Measurements from ENCODE around the gene CLDN1. TPM values are rescaled to one million over a fixed set of nuclear protein-coding genes. Genes with fewer than 3 reads are reported as not detected.
"Not testable (repeated sequence)": the region's sequence is repeated elsewhere in the genome, so short reads cannot be mapped to it uniquely, and the experiment has no call there.

CLDN1 gene
- total RNA-seq, 2 experiments from 2014 or later, result 0.08 to 0.10 TPM

DNA sequence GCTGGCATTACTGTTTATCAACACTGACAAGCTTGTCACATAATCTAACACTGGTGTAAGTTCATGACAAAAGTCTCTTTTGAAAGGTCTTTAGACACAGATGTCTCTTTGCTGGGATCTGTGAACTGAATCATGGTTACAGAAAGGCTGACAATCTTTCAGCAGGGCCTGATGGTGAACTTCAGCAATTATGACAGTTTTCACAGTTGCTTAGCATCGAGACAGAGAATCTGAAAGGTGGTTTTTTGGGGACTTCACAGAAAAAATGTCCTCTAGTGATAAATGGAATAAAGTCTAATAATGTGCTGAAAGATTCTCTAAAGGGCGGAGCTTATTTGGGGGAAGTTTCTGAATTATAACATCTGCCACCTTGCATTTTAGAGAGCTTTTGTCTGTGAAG lies 32.3 kb downstream of the CLDN1 start:
- no peaks in the 10 kb centered on the region for H3K36me3 Mint-ChIP-seq
- no peak for DNase-seq
- no peak overlapping the region for H3K4me3 Mint-ChIP-seq
- H3K27ac Mint-ChIP-seq, result no peak overlapping the region
- H3K9me3 Mint-ChIP-seq, result peaks cover 27% of the 10 kb centered on the region
- peaks cover 8% of the 10 kb centered on the region for H3K27me3 Mint-ChIP-seq
- no peaks in the 10 kb centered on the region for H3K4me1 Mint-ChIP-seq

DNA sequence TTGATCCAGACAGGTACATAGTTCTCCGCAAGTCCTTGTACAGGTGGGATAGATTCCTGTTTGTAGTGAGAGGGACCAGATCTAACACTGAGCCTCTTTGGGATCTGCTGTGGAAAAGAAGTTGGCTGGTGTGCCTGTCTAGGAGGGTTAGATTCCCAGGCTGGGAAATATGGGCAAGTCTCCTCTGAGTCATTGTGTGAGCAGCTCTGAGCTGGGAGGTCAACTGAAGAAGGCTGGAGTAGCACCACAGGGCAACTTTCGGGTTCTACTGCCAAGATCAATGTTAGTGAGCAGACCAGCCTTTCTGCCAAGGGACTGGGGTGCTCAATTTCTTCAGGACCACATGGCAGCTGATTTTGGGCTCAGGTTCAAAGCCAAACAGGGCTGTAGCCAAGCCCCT lies 33.4 kb downstream of the CLDN1 start:
- Mint-ChIP-seq H3K27me3 (peaks cover 5% of the 10 kb centered on the region), H3K4me3 (no peak overlapping the region), H3K36me3 (no peaks in the 10 kb centered on the region), H3K9me3 (peaks cover 29% of the 10 kb centered on the region), H3K4me1 (no peaks in the 10 kb centered on the region), H3K27ac (no peak overlapping the region)
- DNase-seq, result no peak

DNA sequence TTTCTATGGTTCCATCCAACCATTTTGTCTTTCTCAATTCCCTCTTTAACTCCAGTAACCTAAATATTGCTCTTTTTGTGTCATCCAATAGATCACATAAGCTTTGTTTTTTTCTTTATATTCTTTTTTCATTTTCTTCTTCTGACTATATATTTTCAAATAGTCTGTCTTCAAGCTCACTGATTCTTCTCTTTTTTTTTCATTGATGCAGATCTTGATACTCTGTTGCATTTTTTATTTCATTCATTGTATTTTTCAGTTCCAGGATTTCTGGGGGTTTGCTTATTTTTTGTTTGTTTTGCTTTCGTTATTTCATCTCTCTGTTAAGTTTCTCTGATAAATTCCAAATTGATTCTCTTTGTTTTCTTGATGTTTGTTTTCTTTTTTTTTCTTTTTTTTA lies 36.2 kb downstream of the CLDN1 start:
- DNase-seq, result no peak
- peaks cover 20% of the 10 kb centered on the region for H3K9me3 Mint-ChIP-seq

DNA sequence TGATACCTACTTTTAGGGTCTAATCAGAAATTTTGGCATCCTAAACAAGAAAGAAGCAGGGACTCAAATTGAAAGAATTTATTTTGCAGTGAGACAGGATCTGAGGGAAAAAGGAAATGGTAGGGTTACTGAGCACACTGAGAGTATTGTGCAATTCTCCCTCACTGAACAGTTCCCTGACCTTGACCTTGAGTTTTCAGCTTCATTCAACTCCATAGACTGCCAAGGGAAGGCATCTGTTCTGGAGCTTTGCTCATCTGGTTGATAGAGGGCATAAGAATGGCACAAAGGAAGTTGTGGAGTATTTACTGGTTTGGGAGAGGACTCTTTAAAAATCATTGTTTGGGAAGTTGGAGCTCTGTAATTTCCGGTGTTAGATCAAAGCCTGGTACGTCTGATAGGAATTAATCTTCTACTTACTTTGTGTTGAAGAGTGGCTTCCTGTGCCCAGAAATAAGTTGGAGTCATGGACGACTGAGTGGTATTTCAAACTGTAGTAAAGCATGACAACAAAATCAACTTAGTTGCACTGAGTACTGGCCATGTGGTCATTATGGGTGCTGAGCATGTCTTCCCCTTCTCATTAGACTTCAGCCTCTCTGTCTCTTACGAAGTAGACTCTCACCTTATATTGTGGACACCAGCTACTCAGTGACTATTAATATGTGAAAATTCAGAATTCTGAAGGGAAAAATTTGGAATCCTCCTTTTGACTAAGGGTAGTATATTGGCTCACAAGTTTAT lies 40.8 kb downstream of the CLDN1 start:
- H3K27ac Mint-ChIP-seq, result no peak overlapping the region
- no peak for DNase-seq
- no peaks in the 10 kb centered on the region for H3K27me3 Mint-ChIP-seq
- no peak overlapping the region for H3K4me3 Mint-ChIP-seq
- H3K9me3 Mint-ChIP-seq, result peaks cover 8% of the 10 kb centered on the region
- H3K36me3 Mint-ChIP-seq, result no peaks in the 10 kb centered on the region
- no peaks in the 10 kb centered on the region for H3K4me1 Mint-ChIP-seq

More for the DNA sequence above, 36.2 kb downstream of the CLDN1 start:
- Mint-ChIP-seq H3K4me1 (no peaks in the 10 kb centered on the region), H3K27me3 (no peaks in the 10 kb centered on the region), H3K4me3 (no peak overlapping the region), H3K27ac (no peak overlapping the region), H3K36me3 (no peaks in the 10 kb centered on the region)

DNA sequence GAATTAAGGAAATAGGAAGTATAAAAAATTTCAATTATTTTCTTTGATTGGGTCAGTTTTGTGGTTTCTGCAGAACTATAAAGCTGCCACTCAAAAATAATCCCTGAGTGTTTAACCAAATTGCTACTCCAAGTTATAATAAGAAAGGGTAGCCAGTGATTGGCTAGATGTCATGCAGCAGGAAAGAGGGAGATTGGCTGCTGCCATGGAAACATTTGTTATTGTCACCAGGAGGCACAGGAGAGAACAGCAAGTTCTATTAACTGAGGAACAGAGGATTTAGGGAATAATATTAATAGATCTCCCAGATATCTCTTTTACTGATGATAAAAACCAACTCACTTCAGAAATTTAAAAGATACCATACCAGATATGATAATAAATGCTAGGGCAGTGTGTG lies 42.6 kb downstream of the CLDN1 start:
- Mint-ChIP-seq H3K4me3 (no peak overlapping the region), H3K27ac (no peak overlapping the region), H3K27me3 (peaks cover 5% of the 10 kb centered on the region), H3K4me1 (no peaks in the 10 kb centered on the region), H3K36me3 (no peaks in the 10 kb centered on the region), H3K9me3 (peaks cover 2% of the 10 kb centered on the region)
- no peak for DNase-seq

DNA sequence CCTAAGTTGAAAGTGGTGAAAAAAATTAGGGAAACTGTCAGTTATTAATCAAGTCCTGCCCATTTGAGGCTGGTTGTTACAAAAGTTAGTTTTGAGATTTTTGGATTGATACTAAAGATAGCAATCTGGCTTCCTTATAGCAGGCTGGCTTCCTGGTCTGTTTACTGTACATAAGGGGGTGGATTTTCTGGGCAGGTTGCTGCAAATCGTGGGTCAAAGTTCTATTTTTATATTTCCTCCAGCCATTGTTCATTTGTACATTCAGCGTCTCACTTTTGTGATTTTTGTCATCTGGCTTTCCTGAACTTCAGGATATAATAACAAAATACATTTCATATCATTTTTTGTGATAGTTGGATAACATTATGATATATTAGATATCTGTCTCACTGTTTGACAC lies 49.5 kb downstream of the CLDN1 start:
- no peaks in the 10 kb centered on the region for H3K36me3 Mint-ChIP-seq
- H3K27me3 Mint-ChIP-seq, result peaks cover 12% of the 10 kb centered on the region
- H3K27ac Mint-ChIP-seq, result no peak overlapping the region
- no peaks in the 10 kb centered on the region for H3K9me3 Mint-ChIP-seq
- DNase-seq, result no peak
- no peaks in the 10 kb centered on the region for H3K4me1 Mint-ChIP-seq
- no peak overlapping the region for H3K4me3 Mint-ChIP-seq

DNA sequence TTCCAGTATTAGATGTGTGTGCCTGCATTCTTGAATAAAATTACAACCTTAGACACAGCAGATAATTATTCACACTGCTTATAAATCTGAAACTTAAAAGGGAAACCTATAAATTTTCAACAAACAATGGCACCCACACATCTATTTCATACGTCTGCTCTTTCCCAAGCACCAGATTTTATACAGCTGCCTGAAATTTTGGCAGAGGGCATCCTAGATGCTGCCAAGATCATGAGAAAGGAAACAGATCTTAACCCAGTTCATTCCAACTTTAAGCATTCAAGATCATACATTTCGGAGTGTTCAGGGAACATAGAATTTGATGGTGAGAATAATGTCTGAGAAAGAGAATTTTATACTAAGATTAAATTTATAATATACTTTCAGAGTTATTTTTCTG lies 53.1 kb downstream of the CLDN1 start:
- DNase-seq, result no peak
- Mint-ChIP-seq H3K4me3 (no peak overlapping the region), H3K36me3 (no peaks in the 10 kb centered on the region), H3K27ac (no peak overlapping the region), H3K4me1 (no peaks in the 10 kb centered on the region), H3K27me3 (peaks cover 13% of the 10 kb centered on the region), H3K9me3 (no peaks in the 10 kb centered on the region)

DNA sequence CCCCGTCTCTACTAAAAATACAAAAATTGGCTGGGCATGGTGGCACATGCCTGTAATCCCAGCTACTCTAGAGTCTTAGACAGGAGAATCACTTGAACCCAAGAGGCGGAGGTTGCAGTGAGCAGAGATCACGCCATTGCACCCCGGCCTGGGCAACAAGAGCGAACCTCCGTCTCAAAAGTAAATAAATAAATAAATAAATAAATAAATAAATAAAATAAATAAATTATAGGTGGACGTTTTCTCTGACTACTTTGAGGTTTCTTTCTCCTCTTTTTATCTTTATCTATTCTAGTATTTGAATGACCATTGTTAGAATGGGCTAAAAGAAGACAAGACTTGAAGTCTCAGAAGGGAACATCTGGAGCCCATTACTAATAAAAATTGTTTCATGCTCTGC lies 54.8 kb downstream of the CLDN1 start:
- H3K36me3 Mint-ChIP-seq, H3K4me3 Mint-ChIP-seq, H3K9me3 Mint-ChIP-seq, H3K4me1 Mint-ChIP-seq, H3K27ac Mint-ChIP-seq, DNase-seq: not testable (repeated sequence)
- H3K27me3 Mint-ChIP-seq, result peaks cover 13% of the 10 kb centered on the region

DNA sequence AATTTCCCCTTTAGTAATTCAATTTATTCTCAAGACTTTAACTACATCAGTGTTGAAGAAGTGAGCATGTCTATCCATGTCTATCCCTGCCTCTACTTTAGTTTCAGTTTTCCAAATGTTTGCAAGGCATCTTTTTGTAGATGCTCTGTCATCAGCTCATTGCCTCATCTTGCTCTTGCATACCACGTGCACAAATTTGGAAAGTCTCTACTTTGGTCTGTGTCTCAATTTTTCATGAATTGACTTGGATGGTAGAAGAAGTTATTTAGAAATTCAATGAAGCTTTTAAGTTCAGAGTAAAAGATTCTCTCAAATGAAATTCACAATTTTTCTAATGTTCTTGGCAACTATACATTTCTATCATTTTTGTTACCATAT lies 55.3 kb downstream of the CLDN1 start:
- H3K4me3 Mint-ChIP-seq, result no peak overlapping the region
- no peaks in the 10 kb centered on the region for H3K9me3 Mint-ChIP-seq
- H3K27ac Mint-ChIP-seq, result no peak overlapping the region
- no peak for DNase-seq
- no peaks in the 10 kb centered on the region for H3K4me1 Mint-ChIP-seq
- H3K27me3 Mint-ChIP-seq, result peaks cover 13% of the 10 kb centered on the region
- no peaks in the 10 kb centered on the region for H3K36me3 Mint-ChIP-seq

DNA sequence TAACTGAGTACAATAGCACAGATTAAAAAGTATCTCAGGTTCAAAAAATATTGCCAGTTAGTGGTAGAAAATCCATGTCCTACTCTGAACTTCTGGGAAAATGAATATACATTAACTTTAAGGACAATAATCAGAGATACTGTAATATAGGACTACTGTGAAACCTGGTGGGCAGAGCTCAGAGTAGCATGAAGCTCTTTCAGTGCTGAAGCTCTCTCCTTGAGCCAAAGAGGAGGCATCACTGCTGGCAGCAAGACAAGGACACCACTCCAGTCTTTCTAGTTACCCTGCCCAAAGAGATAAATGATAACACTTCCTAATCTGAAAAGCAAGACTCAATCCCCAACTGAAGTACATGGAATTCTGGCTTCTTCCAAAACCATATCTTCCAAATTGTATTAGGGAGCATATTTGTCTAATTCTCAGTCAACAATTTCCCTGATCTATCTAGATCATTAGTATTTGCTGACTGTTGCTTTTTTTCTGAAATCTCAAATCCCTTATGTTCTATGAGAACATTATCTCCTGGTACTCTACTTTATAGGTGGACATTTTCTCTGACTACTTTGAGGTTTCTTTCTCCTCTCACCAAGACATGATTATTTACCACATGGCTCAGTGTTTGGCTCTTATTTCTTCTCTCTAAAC lies 55.9 kb downstream of the CLDN1 start:
- Mint-ChIP-seq H3K9me3 (no peaks in the 10 kb centered on the region), H3K36me3 (no peaks in the 10 kb centered on the region)

DNA sequence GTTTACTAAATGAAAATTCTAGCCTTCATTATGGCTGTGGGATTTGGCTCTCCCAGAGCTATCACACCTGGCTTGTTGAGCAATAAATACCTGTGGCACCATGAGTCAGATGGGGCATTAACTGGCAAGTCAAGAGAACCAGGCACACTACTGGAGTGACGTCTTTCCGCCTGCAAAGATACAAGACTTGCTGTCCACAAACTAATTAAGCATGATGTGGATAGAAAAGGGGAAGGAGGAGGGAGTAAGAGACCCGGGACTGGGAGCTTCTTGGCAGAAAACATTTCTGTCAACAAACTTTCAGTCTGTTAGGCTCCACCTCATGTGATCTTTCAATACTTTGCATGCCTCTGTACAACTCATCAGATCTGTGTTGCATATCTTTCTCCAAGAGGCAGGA lies 56.5 kb downstream of the CLDN1 start:
- H3K9me3 Mint-ChIP-seq, result no peaks in the 10 kb centered on the region
- H3K27me3 Mint-ChIP-seq, result peaks cover 12% of the 10 kb centered on the region
- no peak for DNase-seq
- H3K4me3 Mint-ChIP-seq, result no peak overlapping the region
- no peaks in the 10 kb centered on the region for H3K4me1 Mint-ChIP-seq
- no peaks in the 10 kb centered on the region for H3K36me3 Mint-ChIP-seq
- no peak overlapping the region for H3K27ac Mint-ChIP-seq

More for the DNA sequence above, 55.9 kb downstream of the CLDN1 start:
- Mint-ChIP-seq H3K4me3 (no peak overlapping the region), H3K27ac (no peak overlapping the region), H3K27me3 (peaks cover 13% of the 10 kb centered on the region), H3K4me1 (no peaks in the 10 kb centered on the region)
- DNase-seq, result no peak

DNA sequence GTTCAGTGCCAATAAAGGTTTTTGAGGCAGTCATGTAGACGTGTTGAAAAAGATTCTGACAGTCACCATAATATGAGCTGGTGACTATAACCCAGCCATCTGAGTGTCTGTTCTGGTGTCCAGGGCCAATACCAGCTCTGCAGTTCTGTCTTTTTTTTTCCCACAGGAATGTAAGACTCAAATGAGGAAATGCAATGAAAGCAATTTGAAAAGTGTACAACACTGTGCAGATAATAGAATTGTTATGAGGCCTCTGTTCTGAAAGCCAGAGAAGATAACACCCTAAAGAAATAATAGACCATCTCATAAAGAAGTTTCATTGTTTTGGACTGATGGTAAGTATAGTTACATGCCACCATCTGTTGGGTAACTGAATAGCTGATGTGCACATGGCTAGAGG lies 57.1 kb downstream of the CLDN1 start:
- H3K4me1 Mint-ChIP-seq, result no peaks in the 10 kb centered on the region
- no peak overlapping the region for H3K27ac Mint-ChIP-seq
- no peaks in the 10 kb centered on the region for H3K9me3 Mint-ChIP-seq
- no peak overlapping the region for H3K4me3 Mint-ChIP-seq
- peaks cover 10% of the 10 kb centered on the region for H3K27me3 Mint-ChIP-seq
- no peak for DNase-seq
- no peaks in the 10 kb centered on the region for H3K36me3 Mint-ChIP-seq

DNA sequence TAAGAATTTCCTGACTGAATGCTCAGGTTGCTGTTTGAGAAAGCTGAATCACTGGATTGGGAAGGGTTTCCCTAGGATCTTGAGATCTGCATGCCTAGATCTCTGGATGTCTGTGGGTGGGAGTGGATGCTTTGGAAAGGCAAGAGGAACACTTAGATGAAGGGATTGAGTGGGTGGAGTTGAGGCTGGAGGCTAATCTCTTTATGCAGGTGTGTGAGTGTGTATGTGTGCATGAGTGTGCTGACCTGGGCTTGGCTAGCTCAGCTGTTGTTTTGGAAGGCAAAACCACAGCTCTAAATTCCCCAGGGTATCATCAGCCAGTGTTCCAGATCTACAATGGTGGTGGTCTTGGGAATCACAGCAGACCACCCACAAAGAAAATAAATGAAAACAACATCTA lies 60.5 kb downstream of the CLDN1 start:
- Mint-ChIP-seq H3K27ac (no peak overlapping the region), H3K36me3 (no peaks in the 10 kb centered on the region), H3K27me3 (peaks cover 3% of the 10 kb centered on the region), H3K4me3 (no peak overlapping the region), H3K9me3 (no peaks in the 10 kb centered on the region), H3K4me1 (no peaks in the 10 kb centered on the region)
- no peak for DNase-seq

DNA sequence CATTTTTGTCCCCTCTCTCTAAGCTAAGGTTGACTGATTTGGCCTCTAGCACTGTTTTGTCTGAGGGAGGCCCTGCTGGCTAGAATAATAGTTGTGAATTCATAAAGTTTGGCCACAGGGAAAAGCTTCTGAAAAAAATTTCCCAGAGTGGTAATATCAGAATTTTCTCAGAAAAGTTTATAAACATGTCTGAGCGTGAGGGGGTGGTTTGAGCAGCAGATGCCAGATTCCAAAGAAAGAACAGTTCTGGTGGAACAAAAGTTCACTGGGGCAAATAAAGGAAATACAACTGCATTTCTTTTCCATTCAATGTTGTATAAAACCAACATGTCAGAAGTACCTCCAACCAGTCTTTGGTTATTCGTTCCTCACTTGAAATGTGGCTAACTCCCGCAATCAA lies 61.2 kb downstream of the CLDN1 start:
- Mint-ChIP-seq H3K36me3 (no peaks in the 10 kb centered on the region), H3K4me3 (no peak overlapping the region), H3K4me1 (no peaks in the 10 kb centered on the region), H3K9me3 (no peaks in the 10 kb centered on the region), H3K27ac (no peak overlapping the region), H3K27me3 (no peaks in the 10 kb centered on the region)
- no peak for DNase-seq

DNA sequence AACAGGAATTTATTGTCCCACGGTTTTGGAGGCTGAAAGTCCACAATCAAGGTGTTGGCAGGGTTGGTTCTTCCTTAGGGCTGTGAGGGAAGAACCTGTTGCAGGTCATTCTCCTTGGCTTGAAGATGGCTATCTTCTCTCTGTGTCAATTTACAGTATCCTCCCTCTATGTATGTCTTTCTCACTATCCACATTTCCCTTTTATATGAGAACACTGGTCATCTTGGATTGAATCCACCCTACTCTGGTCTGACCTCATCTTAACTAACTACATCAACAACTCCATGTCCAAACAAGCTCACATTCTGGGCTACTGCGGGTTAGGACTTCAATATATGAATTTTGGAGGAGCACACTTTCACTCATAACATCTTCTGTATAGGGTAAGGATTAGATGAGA lies 61.9 kb downstream of the CLDN1 start:
- Mint-ChIP-seq H3K27me3 (no peaks in the 10 kb centered on the region), H3K4me3 (no peak overlapping the region), H3K36me3 (no peaks in the 10 kb centered on the region), H3K27ac (no peak overlapping the region), H3K9me3 (no peaks in the 10 kb centered on the region), H3K4me1 (no peaks in the 10 kb centered on the region)
- DNase-seq, result no peak

DNA sequence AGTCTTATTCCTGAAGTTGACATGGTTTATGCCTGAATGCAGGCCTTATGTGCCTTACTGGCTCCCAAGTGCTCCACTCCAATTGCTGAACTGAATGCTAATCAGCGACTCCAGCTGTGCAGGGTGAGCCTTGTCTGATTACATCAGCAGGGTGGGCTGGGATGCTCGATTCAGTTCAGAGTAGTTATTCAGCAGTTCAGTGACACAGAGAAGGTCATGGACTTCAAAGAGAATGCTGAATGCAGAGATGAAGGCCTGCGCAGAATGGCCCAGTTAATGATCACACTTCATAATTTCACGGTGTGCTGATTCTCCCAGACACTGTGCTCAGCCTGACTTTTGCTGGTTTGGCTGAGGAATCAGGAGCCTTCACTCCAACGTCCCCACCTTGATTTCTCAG lies 63.6 kb downstream of the CLDN1 start:
- Mint-ChIP-seq H3K27ac (no peak overlapping the region), H3K9me3 (no peaks in the 10 kb centered on the region), H3K27me3 (no peaks in the 10 kb centered on the region), H3K4me1 (no peaks in the 10 kb centered on the region), H3K36me3 (no peaks in the 10 kb centered on the region), H3K4me3 (no peak overlapping the region)
- DNase-seq, result no peak

All from activated naive CD8-positive, alpha-beta T cell treated with anti-CD3 and anti-CD28 coated beads for 36 hours (primary cell).